ENCODE results near the gene FIBCD1.

FIBCD1 gene, protein sequence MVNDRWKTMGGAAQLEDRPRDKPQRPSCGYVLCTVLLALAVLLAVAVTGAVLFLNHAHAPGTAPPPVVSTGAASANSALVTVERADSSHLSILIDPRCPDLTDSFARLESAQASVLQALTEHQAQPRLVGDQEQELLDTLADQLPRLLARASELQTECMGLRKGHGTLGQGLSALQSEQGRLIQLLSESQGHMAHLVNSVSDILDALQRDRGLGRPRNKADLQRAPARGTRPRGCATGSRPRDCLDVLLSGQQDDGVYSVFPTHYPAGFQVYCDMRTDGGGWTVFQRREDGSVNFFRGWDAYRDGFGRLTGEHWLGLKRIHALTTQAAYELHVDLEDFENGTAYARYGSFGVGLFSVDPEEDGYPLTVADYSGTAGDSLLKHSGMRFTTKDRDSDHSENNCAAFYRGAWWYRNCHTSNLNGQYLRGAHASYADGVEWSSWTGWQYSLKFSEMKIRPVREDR

GRCh38 chr9:130938652-130939404, at the start of gene FIBCD1:
Gene FIBCD1, minus strand, starts transcription at chr9:130939247. Its CDS starts 640 bp downstream, at chr9:130938607.
- ATAC-seq: no peak

DNA sequence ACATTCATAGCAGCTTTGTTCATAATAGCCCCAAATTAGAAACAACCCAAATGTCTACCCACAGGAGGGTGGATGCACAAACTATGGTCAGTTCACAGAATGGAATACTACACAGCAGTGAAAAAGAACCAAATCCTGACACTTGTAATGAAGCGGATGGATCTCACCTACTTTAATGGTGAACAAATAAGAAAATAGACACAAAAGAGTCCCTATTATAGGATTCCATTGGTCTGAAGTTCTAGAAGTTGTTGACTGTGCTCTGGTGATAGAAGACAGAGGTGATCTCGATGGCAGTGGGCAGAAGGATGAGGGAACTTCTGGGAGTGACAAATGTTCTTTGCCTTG, 49.3 kb upstream of the FIBCD1 start:
- no peak for ATAC-seq

DNA sequence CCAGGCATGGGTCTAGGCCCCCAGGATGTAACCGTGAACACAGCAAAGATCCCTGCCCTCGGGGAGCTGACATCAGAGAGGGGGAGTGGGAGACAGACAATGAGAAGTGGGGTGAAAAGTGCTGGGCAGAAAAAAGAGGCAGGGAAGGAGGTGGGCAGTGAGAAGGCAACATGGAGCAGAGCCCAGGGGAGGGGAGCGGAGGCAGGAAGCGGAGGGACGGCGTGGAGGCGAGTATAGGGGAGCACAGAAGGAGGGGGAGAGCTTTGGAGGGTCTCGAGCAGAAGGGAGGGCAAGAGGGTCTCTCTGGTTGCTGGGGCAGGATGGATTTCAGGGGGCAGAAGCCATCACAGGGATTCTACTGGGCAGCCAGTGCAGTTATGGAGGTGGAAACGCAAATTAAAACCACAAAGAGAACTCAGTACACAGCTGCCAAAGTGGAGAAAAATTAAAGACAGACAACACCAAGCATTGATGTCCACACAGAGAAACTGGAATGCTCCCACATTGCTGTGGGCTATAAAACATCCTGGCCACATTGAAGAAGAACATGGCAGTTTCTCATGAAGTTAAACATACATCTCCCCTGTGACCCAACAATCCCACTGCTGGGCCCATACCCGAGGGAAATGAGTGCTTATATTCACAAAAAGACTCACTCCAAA, 48.8 kb upstream of the FIBCD1 start:
- ATAC-seq: no peak

GRCh38 chr9:130987054-130987453, 48.0 kb upstream of the FIBCD1 start:
- no peak for ATAC-seq

DNA sequence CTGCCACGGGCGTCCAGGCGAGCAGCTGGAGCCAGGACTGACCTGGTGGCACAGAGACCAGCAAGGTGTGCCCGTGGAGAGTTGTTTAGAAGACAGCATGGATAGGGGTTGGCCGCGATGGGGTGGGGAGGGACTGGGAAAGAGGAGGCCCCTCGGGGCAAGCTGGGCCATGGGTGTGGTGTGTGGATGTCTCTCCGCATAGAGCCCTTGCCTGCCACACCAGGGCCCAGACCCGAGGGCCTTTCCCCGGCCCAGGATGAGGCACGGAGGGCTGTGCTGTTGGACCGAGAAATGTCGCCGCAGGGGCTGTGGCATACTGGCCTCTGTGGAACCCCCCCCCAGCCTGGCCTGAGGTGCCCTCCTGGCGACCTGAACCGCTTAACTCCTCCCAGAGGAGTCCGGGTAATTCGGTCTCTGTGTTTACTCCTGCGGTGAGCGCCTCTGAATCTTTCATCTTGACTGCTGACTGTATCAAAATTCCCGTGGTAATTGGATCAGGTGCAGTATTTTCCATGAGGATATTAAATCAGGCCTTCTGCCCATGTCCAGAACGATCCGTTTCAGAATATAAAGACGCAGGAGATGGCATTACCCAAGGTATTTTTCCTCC, 47.4 kb upstream of the FIBCD1 start:
- no peak for ATAC-seq

DNA sequence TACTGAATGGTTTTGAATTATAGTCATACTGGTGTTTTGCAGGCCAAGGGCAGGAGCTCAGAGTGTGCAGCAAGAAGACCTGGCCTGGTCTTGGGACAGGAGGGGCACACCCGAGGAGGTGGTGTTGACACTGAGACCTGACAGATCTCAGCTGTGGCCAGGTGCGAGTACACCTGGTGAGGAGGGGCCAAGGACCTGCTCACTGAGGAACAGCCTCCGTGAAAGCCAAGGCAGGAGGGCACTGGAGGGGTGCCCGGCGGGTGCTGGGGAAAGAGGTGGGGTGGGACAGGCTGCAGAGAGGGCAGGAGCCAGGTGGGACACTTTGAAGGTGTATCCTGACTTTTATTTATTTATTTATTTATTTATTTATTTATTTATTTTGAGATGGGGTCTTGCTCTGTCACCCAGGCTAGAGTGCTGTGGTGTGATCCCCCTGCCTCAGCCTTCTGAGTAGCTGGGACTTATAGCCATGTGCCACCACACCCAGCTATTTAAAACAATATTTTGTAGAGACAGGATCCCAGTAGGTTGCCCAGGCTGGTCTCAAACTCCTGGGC, 46.6 kb upstream of the FIBCD1 start:
- no peak for ATAC-seq

DNA sequence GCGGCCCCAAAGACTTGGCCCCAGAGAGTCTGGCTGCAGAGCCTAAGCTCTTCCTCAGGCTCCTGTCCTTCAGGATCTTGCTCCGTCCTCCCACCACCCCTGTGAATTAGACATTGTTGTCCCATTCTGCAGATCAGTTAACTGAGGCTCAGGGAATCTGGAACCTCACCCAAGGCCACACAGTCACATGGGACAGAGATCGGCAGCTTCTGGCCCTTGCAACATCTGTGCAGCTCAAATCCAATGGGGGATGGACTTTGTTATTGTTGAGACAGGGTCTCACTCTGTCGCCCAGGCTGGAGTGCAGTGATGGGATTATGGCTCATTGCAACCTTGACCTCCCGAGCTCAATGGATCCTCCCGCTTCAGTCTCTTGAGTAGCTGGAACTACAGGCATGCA, 46.0 kb upstream of the FIBCD1 start:
- ATAC-seq: no peak

DNA sequence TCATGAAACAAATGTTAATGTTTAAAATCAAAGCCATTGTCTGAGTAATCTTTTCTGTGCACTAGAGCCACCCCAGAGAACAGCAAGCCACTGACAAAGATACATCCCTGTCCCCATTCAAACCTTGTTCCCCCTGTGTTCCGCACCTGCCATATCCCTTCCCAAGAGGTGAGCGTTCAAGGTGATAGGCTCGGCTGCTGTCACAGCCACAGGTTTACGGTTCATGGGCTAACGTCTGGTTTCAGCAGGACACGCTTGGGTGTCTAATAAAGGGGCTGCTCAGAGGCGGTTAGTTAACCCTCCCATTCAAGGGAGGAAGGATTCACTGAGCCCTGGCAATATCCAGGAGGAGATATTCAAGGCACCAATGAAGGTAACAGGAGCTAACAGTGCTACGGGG, 45.5 kb upstream of the FIBCD1 start:
- no peak for ATAC-seq

DNA sequence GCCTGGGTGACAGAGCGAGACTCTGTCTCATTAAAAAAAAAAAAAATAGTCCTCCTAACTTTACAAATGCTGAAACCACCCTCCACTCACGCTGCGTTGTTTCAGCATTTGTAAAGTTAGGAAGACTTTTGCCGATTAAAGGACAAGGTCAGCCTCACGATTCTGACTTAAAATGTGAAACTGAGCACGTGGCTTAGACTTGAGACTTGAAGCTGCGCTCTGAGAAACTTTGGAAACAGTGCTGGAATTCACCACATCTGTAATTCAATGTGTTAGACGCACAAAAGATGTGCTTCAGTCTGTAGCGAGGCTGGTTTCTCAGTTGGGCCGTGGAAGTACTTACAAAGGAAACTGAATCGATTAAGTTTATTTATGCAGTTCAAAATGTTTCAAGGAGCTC, 44.9 kb upstream of the FIBCD1 start:
- no peak for ATAC-seq

DNA sequence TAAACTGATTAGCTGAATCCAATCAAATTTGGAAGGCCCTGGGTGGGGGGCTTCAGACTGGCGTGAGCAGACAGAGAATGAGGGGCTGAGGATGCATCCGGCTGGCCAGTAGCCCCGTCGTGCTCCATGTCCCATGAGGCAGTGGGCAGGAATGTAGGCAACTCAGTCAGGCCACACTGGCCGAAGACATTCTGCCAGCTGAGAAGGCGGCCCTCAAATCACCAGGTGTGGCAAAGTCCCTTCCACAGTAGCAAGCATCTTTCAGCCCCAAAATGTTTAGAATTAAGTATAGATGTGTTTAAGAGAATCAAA, 44.3 kb upstream of the FIBCD1 start:
- no peak for ATAC-seq

GRCh38 chr9:130982636-130983358, 43.8 kb upstream of the FIBCD1 start:
- no peak for ATAC-seq

DNA sequence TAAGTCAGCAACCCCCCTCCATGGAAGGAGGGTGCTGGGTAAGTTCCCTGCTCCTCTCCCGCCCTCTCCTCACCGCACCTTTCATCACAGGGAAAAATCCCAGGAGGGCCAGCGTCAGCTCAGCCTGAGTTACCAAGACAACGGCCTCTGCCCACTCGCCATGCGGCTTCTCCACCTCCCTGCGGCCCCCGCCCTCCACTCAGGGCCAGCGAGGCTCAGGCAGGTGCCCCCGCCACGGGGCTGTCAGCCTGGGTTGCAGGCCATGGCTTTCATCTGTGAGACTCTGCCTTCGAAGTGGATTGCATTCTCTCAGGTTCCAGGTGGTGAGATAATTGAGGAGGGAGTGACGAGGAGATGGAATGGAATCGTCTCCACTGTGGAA, 42.7 kb upstream of the FIBCD1 start:
- ATAC-seq: no peak

- no peak for ATAC-seq
Measured at GRCh38 chr9:130981002-130981755, 42.1 kb upstream of the FIBCD1 start.

- ATAC-seq: no peak
Measured at GRCh38 chr9:130980526-130980925, 41.5 kb upstream of the FIBCD1 start.

GRCh38 chr9:130979591-130980385, 40.7 kb upstream of the FIBCD1 start:
- ATAC-seq: no peak

GRCh38 chr9:130977811-130978221, 38.8 kb upstream of the FIBCD1 start:
- ATAC-seq: no peak

DNA sequence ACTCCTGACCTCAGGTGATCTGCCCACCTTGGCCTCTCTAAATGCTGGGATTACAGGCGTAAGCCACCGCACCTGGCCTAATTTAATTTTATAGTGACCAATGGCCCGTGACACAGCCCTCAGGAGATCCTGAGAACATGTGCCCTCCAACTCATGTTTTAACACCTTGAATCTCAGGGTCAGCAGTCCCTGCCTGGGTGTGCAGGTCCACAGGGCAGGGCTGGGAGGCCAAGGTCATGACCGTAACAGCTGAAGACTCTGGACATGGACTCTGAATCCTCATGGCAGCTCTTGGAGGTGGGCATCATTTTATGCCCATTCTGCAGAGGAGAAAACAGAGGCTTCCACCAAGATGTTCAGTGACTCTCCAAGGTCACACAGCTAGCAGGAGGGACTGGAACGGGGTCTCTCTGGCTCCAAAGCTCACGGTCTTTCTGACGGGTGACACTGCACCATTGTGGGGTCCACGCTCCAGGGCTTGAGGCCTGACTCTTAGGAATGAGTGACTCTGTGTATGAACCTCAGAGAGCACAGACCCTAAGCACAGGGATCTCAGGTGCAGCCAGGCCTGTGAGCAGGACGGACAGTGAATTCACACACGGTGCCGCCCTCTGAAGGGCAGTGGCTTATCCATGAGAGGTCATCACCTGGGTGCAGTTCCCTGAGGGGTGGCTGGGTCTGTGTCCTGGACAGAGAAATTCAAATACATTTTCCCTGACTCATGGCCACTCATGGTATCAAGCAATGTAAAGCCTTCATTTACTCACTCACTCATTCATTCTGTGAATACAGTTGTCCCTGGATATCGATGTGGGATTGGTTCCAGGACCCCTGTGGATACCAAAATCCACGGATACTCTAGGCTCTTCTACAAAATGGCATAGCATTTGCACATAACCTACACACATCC, 37.1 kb upstream of the FIBCD1 start:
- no peak for ATAC-seq

DNA sequence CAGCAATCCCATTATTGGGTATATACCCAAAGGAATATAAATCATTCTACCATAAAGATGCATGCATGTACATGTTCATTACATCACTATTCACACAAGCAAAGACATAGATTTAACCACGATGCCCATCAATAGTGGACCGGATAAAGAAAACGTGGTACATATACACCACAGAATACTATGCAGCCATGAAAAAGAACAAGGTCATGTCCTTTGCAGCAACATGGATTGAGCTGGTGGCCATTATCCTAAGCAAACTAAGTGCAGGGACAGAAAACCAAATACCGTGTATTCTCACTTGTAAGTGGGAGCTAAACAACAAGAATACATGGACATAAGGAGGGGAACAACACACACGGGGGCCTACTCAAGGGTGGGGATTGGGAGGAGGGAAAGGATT, 36.1 kb upstream of the FIBCD1 start:
- no peak for ATAC-seq

GRCh38 chr9:130974697-130975096, 35.6 kb upstream of the FIBCD1 start:
- no peak for ATAC-seq
